GM18873 (cell line): ENCODE results near the gene SYNRG.

ENCODE experiments used
- ATAC-seq: cut with Tn5 transposase; IDR thresholded peaks from one replicate; pipeline ENCODE4 v1.9.1; 2021; ENCODE audit warnings: mild to moderate bottlenecking, moderate library complexity, moderate number of reproducible peaks; ENCODE audit not compliant: unreplicated experiment, low FRiP score

The SYNRG gene

GRCh38 chr17:37506678-37507077 is 102.5 kb downstream of the SYNRG start:
- no peak for ATAC-seq

GRCh38 chr17:37505333-37505732 is 103.9 kb downstream of the SYNRG start:
- ATAC-seq, result no peak

GRCh38 chr17:37503148-37503547 is 106.1 kb downstream of the SYNRG start:
- ATAC-seq, result no peak

- no peak for ATAC-seq
These were observed 106.9 kb downstream of the SYNRG start for GRCh38 chr17:37502009-37502936.

- ATAC-seq, result no peak
These were observed 108.8 kb downstream of the SYNRG start for GRCh38 chr17:37500378-37500777.

GRCh38 chr17:37494971-37495370 is 114.2 kb downstream of the SYNRG start:
- no peak for ATAC-seq

- ATAC-seq, result no peak
These were observed 114.8 kb downstream of the SYNRG start for GRCh38 chr17:37494401-37494831.

GRCh38 chr17:37493249-37494027 is 115.8 kb downstream of the SYNRG start:
- no peak for ATAC-seq

GRCh38 chr17:37492167-37492566 is 117.1 kb downstream of the SYNRG start:
- no peak for ATAC-seq

GRCh38 chr17:37490638-37491614 is 118.3 kb downstream of the SYNRG start:
- ATAC-seq, result no peak

GRCh38 chr17:37490022-37490587 is 119.1 kb downstream of the SYNRG start:
- ATAC-seq, result no peak

- ATAC-seq, result no peak
These were observed 119.8 kb downstream of the SYNRG start, which contains the start of gene DUSP14 for GRCh38 chr17:37489197-37490001. TSS of gene DUSP14 (plus strand) at chr17:37489891. CDS start at chr17:37512273, 22,382 bp downstream.

- ATAC-seq, result no peak
These were observed 120.5 kb downstream of the SYNRG start for GRCh38 chr17:37488607-37489196.

GRCh38 chr17:37488009-37488604 is 121.1 kb downstream of the SYNRG start:
- ATAC-seq, result no peak

GRCh38 chr17:37485938-37486570 is 123.2 kb downstream of the SYNRG start:
- no peak for ATAC-seq

- no peak for ATAC-seq
These were observed 125.7 kb downstream of the SYNRG start for GRCh38 chr17:37483311-37484039.

GRCh38 chr17:37481001-37481665 is 128.1 kb downstream of the SYNRG start:
- ATAC-seq, result no peak
